ENCODE results near the gene OR51B6. TPM values are rescaled to one million over a fixed set of nuclear protein-coding genes. Genes with fewer than 3 reads are reported as not detected.
"Not testable (repeated sequence)": the region's sequence is repeated elsewhere in the genome, so short reads cannot be mapped to it uniquely, and the experiment has no call there.

The OR51B6 gene
- polyA plus RNA-seq, 3 donors = not detected

DNA sequence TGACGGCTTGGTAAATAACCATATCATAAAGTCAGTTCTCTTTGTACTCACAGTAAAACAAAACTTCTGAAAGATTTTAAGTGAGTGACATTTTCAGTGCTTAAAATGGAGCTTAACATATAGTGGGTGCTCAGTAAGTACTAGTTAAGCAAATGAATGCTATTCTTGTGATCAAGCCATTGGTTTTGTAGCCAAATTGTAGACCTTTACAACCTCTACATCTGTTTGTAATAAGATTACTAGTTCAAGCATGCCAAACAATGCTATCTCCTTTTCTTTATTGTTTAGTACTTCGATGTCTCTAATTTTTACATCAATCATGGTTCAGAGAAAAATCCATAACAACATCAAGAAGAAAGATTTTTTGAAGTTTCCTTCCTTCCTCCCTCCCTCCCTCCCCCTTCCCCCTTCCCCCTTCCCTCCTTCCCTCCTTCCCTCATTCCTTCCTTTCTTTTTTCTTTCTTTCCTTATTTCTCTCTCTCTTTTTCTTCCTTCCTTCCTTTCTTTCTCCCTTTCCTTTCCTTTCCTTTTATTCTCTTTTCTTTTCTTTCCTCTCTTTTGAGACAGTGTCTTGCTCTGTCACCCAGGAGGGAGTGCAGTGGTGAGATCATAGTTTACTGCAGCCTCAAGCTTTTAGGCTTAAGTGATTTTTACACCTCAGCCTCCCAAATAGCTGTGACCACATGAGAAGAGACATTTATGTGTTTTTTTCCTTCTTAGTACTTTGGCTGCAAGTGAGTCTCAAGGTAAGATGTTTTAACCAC, 43.9 kb upstream of the OR51B6 start:
- H3K4me2 ChIP-seq (replicated peaks; ENCODE audit: extremely low read depth, low read length, poor library complexity, severe bottlenecking) = no peak overlapping the region
- H3K36me3 ChIP-seq (replicated peaks in 1 of 2; ENCODE audit: control insufficient read depth in 1 of 2, insufficient read depth in 2 of 2, low read length in 2 of 2) = no peaks in the 10 kb centered on the region
- H4K20me1 ChIP-seq (ENCODE audit: insufficient read depth, low read length) = no peaks in the 10 kb centered on the region
- H3K4me3 Mint-ChIP-seq = no peak overlapping the region
- no peaks in the 10 kb centered on the region for H3K36me3 Mint-ChIP-seq
- H3K27me3 Mint-ChIP-seq (ENCODE audit: low read depth in 3 of 3) = peaks cover 0 to 2% (median 0%) of the 10 kb centered on the region in 3 donors
- H3K4me3 ChIP-seq (replicated peaks in 1 of 3; ENCODE audit: low read depth in 2 of 3, low read length in 3 of 3) = no peak overlapping the region
- H3K9me3 ChIP-seq (replicated peaks in 1 of 2; ENCODE audit: control insufficient read depth in 1 of 2, insufficient read depth in 1 of 2, low read length in 2 of 2) = no peaks in the 10 kb centered on the region
- no peak overlapping the region for H3K27ac ChIP-seq (ENCODE audit: low read depth in 1 of 2, low read length in 2 of 2)
- no peaks in the 10 kb centered on the region for H3K4me1 Mint-ChIP-seq
- H3K9ac ChIP-seq (ENCODE audit: insufficient read depth, low read length, poor library complexity, severe bottlenecking) = no peak overlapping the region
- TF ChIP-seq, protein P1, sequence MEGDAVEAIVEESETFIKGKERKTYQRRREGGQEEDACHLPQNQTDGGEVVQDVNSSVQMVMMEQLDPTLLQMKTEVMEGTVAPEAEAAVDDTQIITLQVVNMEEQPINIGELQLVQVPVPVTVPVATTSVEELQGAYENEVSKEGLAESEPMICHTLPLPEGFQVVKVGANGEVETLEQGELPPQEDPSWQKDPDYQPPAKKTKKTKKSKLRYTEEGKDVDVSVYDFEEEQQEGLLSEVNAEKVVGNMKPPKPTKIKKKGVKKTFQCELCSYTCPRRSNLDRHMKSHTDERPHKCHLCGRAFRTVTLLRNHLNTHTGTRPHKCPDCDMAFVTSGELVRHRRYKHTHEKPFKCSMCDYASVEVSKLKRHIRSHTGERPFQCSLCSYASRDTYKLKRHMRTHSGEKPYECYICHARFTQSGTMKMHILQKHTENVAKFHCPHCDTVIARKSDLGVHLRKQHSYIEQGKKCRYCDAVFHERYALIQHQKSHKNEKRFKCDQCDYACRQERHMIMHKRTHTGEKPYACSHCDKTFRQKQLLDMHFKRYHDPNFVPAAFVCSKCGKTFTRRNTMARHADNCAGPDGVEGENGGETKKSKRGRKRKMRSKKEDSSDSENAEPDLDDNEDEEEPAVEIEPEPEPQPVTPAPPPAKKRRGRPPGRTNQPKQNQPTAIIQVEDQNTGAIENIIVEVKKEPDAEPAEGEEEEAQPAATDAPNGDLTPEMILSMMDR (IDR thresholded peaks at IDR 0.05) = no peak
- no peaks in the 10 kb centered on the region for H3K79me2 ChIP-seq (ENCODE audit: insufficient read depth, low read length)
- no peak for DNase-seq
- peaks cover 0 to 10% (median 4%) of the 10 kb centered on the region in 7 donors for H3K9me3 Mint-ChIP-seq
- H3K27ac Mint-ChIP-seq = no peak overlapping the region
- intact Hi-C loops (cut with micrococcal nuclease) = no loop called here
- no peaks in the 10 kb centered on the region for H3K4me1 ChIP-seq (ENCODE audit: control insufficient read depth in 1 of 2, insufficient read depth in 2 of 2, low read length in 2 of 2)
- H2AFZ ChIP-seq (ENCODE audit: insufficient read depth, low read depth, low read length, poor library complexity, severe bottlenecking) = no peak overlapping the region
- H3K27me3 ChIP-seq (ENCODE audit: control insufficient read depth in 2 of 2, insufficient read depth in 2 of 2, low read length in 2 of 2) = no peaks in the 10 kb centered on the region
- no CpG with 5 or more reads among the region's 2 CpGs for WGBS (ENCODE audit: insufficient coverage)

GRCh38 chr11:5310423-5310822, 40.9 kb upstream of the OR51B6 start:
- no peak overlapping the region for H3K4me3 Mint-ChIP-seq
- Histone ChIP-seq H3K36me3 (replicated peaks in 1 of 2; ENCODE audit: control insufficient read depth in 1 of 2, insufficient read depth in 2 of 2, low read length in 2 of 2) (no peaks in the 10 kb centered on the region), H3K4me1 (ENCODE audit: control insufficient read depth in 1 of 2, insufficient read depth in 2 of 2, low read length in 2 of 2) (no peaks in the 10 kb centered on the region), H3K9ac (ENCODE audit: insufficient read depth, low read length, poor library complexity, severe bottlenecking) (no peak overlapping the region), H2AFZ (ENCODE audit: insufficient read depth, low read depth, low read length, poor library complexity, severe bottlenecking) (no peak overlapping the region), H3K79me2 (ENCODE audit: insufficient read depth, low read length) (no peaks in the 10 kb centered on the region), H3K27ac (ENCODE audit: low read depth in 1 of 2, low read length in 2 of 2) (no peak overlapping the region), H3K4me3 (replicated peaks in 1 of 3; ENCODE audit: low read depth in 2 of 3, low read length in 3 of 3) (no peak overlapping the region), H4K20me1 (ENCODE audit: insufficient read depth, low read length) (no peaks in the 10 kb centered on the region), H3K9me3 (replicated peaks in 1 of 2; ENCODE audit: control insufficient read depth in 1 of 2, insufficient read depth in 1 of 2, low read length in 2 of 2) (no peaks in the 10 kb centered on the region), H3K27me3 (ENCODE audit: control insufficient read depth in 2 of 2, insufficient read depth in 2 of 2, low read length in 2 of 2) (no peaks in the 10 kb centered on the region), H3K4me2 (replicated peaks; ENCODE audit: extremely low read depth, low read length, poor library complexity, severe bottlenecking) (no peak overlapping the region)
- WGBS (ENCODE audit: insufficient coverage) = no CpG with 5 or more reads among the region's 1 CpG
- intact Hi-C loops (cut with micrococcal nuclease) = no loop called here
- TF ChIP-seq, protein P1 (IDR thresholded peaks at IDR 0.05) = no peak
- peaks cover 0 to under 1% (median 0%) of the 10 kb centered on the region in 3 donors for H3K27me3 Mint-ChIP-seq (ENCODE audit: low read depth in 3 of 3)
- H3K36me3 Mint-ChIP-seq = no peaks in the 10 kb centered on the region
- H3K9me3 Mint-ChIP-seq = peaks cover 0 to 6% (median 2%) of the 10 kb centered on the region in 7 donors
- H3K4me1 Mint-ChIP-seq = no peaks in the 10 kb centered on the region
- no peak overlapping the region for H3K27ac Mint-ChIP-seq
- DNase-seq = no peak

GRCh38 chr11:5313326-5314023, 37.8 kb upstream of the OR51B6 start:
- H3K9me3 Mint-ChIP-seq; H3K4me1 ChIP-seq (ENCODE audit: control insufficient read depth in 1 of 2, insufficient read depth in 2 of 2, low read length in 2 of 2); H3K4me2 ChIP-seq (replicated peaks; ENCODE audit: extremely low read depth, low read length, poor library complexity, severe bottlenecking); H3K4me3 ChIP-seq (replicated peaks in 1 of 3; ENCODE audit: low read depth in 2 of 3, low read length in 3 of 3); DNase-seq; H3K79me2 ChIP-seq (ENCODE audit: insufficient read depth, low read length); H3K4me3 Mint-ChIP-seq; H2AFZ ChIP-seq (ENCODE audit: insufficient read depth, low read depth, low read length, poor library complexity, severe bottlenecking); H3K9me3 ChIP-seq (replicated peaks in 1 of 2; ENCODE audit: control insufficient read depth in 1 of 2, insufficient read depth in 1 of 2, low read length in 2 of 2); H3K36me3 Mint-ChIP-seq; H3K27ac ChIP-seq (ENCODE audit: low read depth in 1 of 2, low read length in 2 of 2); H3K27me3 ChIP-seq (ENCODE audit: control insufficient read depth in 2 of 2, insufficient read depth in 2 of 2, low read length in 2 of 2); H3K27me3 Mint-ChIP-seq (ENCODE audit: low read depth in 3 of 3); H3K36me3 ChIP-seq (replicated peaks in 1 of 2; ENCODE audit: control insufficient read depth in 1 of 2, insufficient read depth in 2 of 2, low read length in 2 of 2); intact Hi-C loops (cut with micrococcal nuclease); H4K20me1 ChIP-seq (ENCODE audit: insufficient read depth, low read length); H3K9ac ChIP-seq (ENCODE audit: insufficient read depth, low read length, poor library complexity, severe bottlenecking); H3K27ac Mint-ChIP-seq; H3K4me1 Mint-ChIP-seq: not testable (repeated sequence)
- no CpG with 5 or more reads among the region's 3 CpGs for WGBS (ENCODE audit: insufficient coverage)

All from CD14-positive monocyte (primary cell).